ENCODE data around the gene RBMXL3.

- TF ChIP-seq CTCF (IDR thresholded peaks at IDR 0.05; ENCODE audit: poor library complexity), result no peak
- no peak for TF ChIP-seq EZH2 (IDR thresholded peaks at IDR 0.05; ENCODE audit: borderline replicate concordance)
- TF ChIP-seq EZH2phosphoT487 (IDR thresholded peaks at IDR 0.05; ENCODE audit: low read depth, severe bottlenecking, unreplicated experiment), result no peak
These were observed 43.8 kb downstream of the RBMXL3 start for GRCh38 chrX:115232933-115233496.

Measured in hepatocyte (in vitro differentiated cells).